VCaP (cell line): ENCODE measurements around the gene SNURF.
"Not testable (repeated sequence)": the region's sequence is repeated elsewhere in the genome, so short reads cannot be mapped to it uniquely, and the experiment has no call there.

ENCODE experiments used
- H3K27ac ChIP-seq: fragments of 450-650 bp; 2 replicates; pipeline ENCODE4 v1.5.1; 2017
- CTCF ChIP-seq: fragments of 450-650 bp; conservative IDR thresholded peaks from 2 replicates; pipeline ENCODE4 v1.5.1; 2017; ENCODE audit warnings: mild to moderate bottlenecking, moderate library complexity

SNURF gene, protein sequence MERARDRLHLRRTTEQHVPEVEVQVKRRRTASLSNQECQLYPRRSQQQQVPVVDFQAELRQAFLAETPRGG

GRCh38 chr15:24954783-24955530 is at the start of gene SNURF, which contains the start of gene SNRPN:
Gene SNURF, plus strand, starts transcription at chr15:24954987. Its CDS starts 62 bp downstream, at chr15:24955049.
Gene SNRPN, plus strand, starts transcription at chr15:24954987. Its CDS starts 19,467 bp downstream, at chr15:24974454.
- H3K27ac ChIP-seq = peak within 1 kb of the TSS; percentile 93
- TF ChIP-seq CTCF = no peak

- H3K27ac ChIP-seq = peak overlapping the region; percentile 72
- no peak for TF ChIP-seq CTCF
These were observed 38.3 kb upstream of the SNURF start for GRCh38 chr15:24916305-24917009.

DNA sequence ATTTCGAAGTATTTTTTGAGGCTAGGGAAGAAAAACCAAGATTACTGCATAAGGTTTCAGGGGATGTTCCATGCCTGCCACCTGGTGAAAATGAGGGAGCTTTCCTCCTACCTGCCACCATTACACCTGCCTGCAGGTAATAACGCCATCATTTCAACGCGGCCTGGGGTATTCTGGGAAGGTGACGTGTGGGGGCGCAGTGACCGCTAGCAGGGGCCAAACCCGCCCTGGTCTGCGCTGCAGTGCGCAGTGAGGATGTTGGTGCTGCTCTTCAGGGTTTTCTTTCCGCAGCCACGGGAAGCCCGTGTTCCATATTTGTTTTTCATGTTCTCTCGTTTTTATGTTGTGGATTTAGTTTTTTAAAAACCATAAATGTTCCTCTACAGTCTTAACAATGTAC is 37.4 kb upstream of the SNURF start:
- TF ChIP-seq CTCF = peak; percentile 56

DNA sequence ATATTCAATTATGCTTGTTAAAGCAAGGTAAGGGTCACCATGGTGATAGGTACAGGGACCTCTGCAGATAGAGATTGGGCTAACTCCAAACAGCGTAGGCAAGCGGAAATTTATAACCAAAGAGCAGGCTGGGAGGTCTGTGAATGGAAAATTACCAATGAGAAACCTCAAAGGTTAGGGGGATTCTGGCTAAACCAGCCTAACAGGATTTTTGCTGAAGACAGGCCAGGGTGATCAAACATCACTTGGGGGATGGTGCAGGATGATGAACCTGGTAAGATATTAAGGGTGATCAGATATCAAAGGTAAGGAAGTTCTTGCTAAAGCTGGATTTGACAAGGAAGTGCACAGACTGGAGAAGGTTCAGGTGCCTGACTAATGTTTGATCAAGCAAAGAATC is 35.3 kb upstream of the SNURF start:
- TF ChIP-seq CTCF = no peak
- peak overlapping the region; percentile 96 for H3K27ac ChIP-seq

More for the DNA sequence above, 37.4 kb upstream of the SNURF start:
- H3K27ac ChIP-seq = peak overlapping the region; percentile 72

DNA sequence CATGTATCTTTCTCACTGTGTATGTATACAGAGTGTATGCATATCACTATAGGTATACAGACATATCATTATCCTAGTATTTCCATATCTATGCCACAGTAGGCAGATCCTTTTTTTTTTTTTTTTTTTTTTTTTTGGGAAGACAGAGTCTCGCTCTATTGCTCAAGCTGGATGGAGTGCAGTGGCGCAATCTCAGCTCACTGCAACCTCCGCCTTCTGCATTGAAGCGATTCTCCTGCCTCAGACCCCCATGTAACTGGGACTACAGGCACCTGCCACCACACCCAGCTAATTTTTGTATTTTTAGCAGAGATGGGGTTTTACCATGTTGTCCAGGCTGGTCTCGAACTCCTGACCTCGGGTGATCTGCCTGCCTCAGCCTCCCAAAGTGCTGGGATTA is 32.0 kb upstream of the SNURF start:
- peak overlapping the region; percentile 96 for H3K27ac ChIP-seq

- TF ChIP-seq CTCF = no peak
- H3K27ac ChIP-seq = peak overlapping the region; percentile 96; the same call in 1 of the 2 replicates
These were observed 30.6 kb upstream of the SNURF start for GRCh38 chr15:24924153-24924552.

- peak overlapping the region; percentile 96; the same call in 1 of the 2 replicates for H3K27ac ChIP-seq
- no peak for TF ChIP-seq CTCF
These were observed 30.2 kb upstream of the SNURF start for GRCh38 chr15:24924621-24925020.

- H3K27ac ChIP-seq = not testable (repeated sequence)
These were observed 22.7 kb upstream of the SNURF start for GRCh38 chr15:24931874-24932732.
